Astrocyte of the spinal cord (primary cell): Measurements from ENCODE around the gene SHC1.

Source experiments
- DNase-seq: peaks from one replicate; pipeline ENCODE4 v3.0.0; 2011; ENCODE audit warnings: low read depth, low spot score
- H3K4me3 ChIP-seq: 2 replicates; pipeline ENCODE4 v1.5.1; 2011; ENCODE audit warnings: low read depth, mild to moderate bottlenecking, low read length, moderate library complexity
- CTCF ChIP-seq: IDR thresholded peaks from 2 replicates; pipeline ENCODE4 v1.5.1; 2012; ENCODE audit warnings: low read depth, mild to moderate bottlenecking, low read length, inconsistent platforms
- in situ Hi-C: cut with HindIII; loops from 2 replicates; pipeline ENCODE4 v1.10.0; 2017; ENCODE audit warnings: low sequenced_read_pairs

Gene SHC1

GRCh38 chr1:154945962-154946850 is 24.3 kb downstream of the SHC1 start:
- no peak for DNase-seq
- no peak overlapping the region for H3K4me3 ChIP-seq
- no peak for TF ChIP-seq CTCF
- in situ Hi-C loops, result no loop called here

- no peak for DNase-seq
- in situ Hi-C loops, result no loop called here
- TF ChIP-seq CTCF, result no peak
- H3K4me3 ChIP-seq, result no peak overlapping the region
These were observed 25.2 kb downstream of the SHC1 start for GRCh38 chr1:154945160-154945961.

GRCh38 chr1:154944401-154945159 is 26.0 kb downstream of the SHC1 start:
- H3K4me3 ChIP-seq, result no peak overlapping the region
- TF ChIP-seq CTCF, result no peak
- in situ Hi-C loops, result no loop called here
- DNase-seq, result no peak

- no peak overlapping the region for H3K4me3 ChIP-seq
These were observed 26.7 kb downstream of the SHC1 start for GRCh38 chr1:154943649-154944400.

GRCh38 chr1:154941333-154942013 is 29.1 kb downstream of the SHC1 start:
- H3K4me3 ChIP-seq, result no peak overlapping the region
- in situ Hi-C loops, result no loop called here
- DNase-seq, result no peak
- no peak for TF ChIP-seq CTCF

More at GRCh38 chr1:154943649-154944400, 26.7 kb downstream of the SHC1 start:
- peak; percentile 18 for DNase-seq
- peak; percentile 91 for TF ChIP-seq CTCF
- in situ Hi-C loops, result no loop called here
